ENCODE results near the gene PDE1C. TPM values are rescaled to one million over a fixed set of nuclear protein-coding genes. Genes with fewer than 3 reads are reported as not detected.
A peak's percentile ranks its signal among the peaks of the same experiment; 100 is the strongest.

The PDE1C gene
- total RNA-seq, 2 donors from 2014 or later, result 0.26 to 0.60 TPM

GRCh38 chr7:32089256-32089655, 19.0 kb upstream of the PDE1C start:
- Histone ChIP-seq H3K9ac (ENCODE audit: extremely low read depth, low read length, poor library complexity, severe bottlenecking) (no peak overlapping the region), H3K27ac (ENCODE audit: low read depth, low read length) (no peak overlapping the region), H3K27me3 (ENCODE audit: control insufficient read depth, insufficient read depth, low read length, poor library complexity, severe bottlenecking) (no peaks in the 10 kb centered on the region), H3K36me3 (ENCODE audit: control insufficient read depth, insufficient read depth, low read length) (no peaks in the 10 kb centered on the region), H3K4me3 (ENCODE audit: low read length) (no peak overlapping the region), H3K9me3 (ENCODE audit: control insufficient read depth, low read length) (no peaks in the 10 kb centered on the region), H3K4me1 (ENCODE audit: control insufficient read depth, insufficient read depth, low read length) (no peaks in the 10 kb centered on the region)
- DNase-seq, result no peak
- 85 to 90% methylated on average over 5 of the region's 5 CpGs for WGBS, 2 experiments (ENCODE audit: insufficient coverage in 1 of 2, insufficient read length in 1 of 2)
- Mint-ChIP-seq H3K4me1 (no peaks in the 10 kb centered on the region), H3K36me3 (ENCODE audit: low read depth) (no peaks in the 10 kb centered on the region), H3K27ac (no peak overlapping the region), H3K27me3 (ENCODE audit: insufficient read depth) (peaks cover 28% of the 10 kb centered on the region), H3K9me3 (no peaks in the 10 kb centered on the region), H3K4me3 (no peak overlapping the region)
- no peak for TF ChIP-seq CTCF (conservative IDR thresholded peaks at IDR 0.05)

GRCh38 chr7:32088451-32088881, 18.3 kb upstream of the PDE1C start:
- peak overlapping the region; percentile 55 for H3K27ac ChIP-seq (ENCODE audit: low read depth, low read length)
- no peak overlapping the region for H3K4me3 Mint-ChIP-seq
- H3K27ac Mint-ChIP-seq, result no peak overlapping the region
- DNase-seq, result no peak
- no peaks in the 10 kb centered on the region for H3K36me3 ChIP-seq (ENCODE audit: control insufficient read depth, insufficient read depth, low read length)
- TF ChIP-seq CTCF (conservative IDR thresholded peaks at IDR 0.05), result no peak
- peaks cover 24% of the 10 kb centered on the region for H3K27me3 Mint-ChIP-seq (ENCODE audit: insufficient read depth)
- no peaks in the 10 kb centered on the region for H3K4me1 Mint-ChIP-seq
- 78 to 83% methylated on average over 13 to 18 of the region's 18 CpGs for WGBS, 2 experiments (ENCODE audit: insufficient coverage in 1 of 2, insufficient read length in 1 of 2)
- no peak overlapping the region for H3K9ac ChIP-seq (ENCODE audit: extremely low read depth, low read length, poor library complexity, severe bottlenecking)
- H3K9me3 Mint-ChIP-seq, result peaks cover under 1% of the 10 kb centered on the region
- H3K9me3 ChIP-seq (ENCODE audit: control insufficient read depth, low read length), result no peaks in the 10 kb centered on the region
- no peaks in the 10 kb centered on the region for H3K27me3 ChIP-seq (ENCODE audit: control insufficient read depth, insufficient read depth, low read length, poor library complexity, severe bottlenecking)
- H3K36me3 Mint-ChIP-seq (ENCODE audit: low read depth), result no peaks in the 10 kb centered on the region
- H3K4me1 ChIP-seq (ENCODE audit: control insufficient read depth, insufficient read depth, low read length), result no peaks in the 10 kb centered on the region
- no peak overlapping the region for H3K4me3 ChIP-seq (ENCODE audit: low read length)

- Mint-ChIP-seq H3K27me3 (ENCODE audit: insufficient read depth) (peaks cover 27% of the 10 kb centered on the region), H3K4me1 (no peaks in the 10 kb centered on the region), H3K4me3 (no peak overlapping the region), H3K27ac (no peak overlapping the region), H3K36me3 (ENCODE audit: low read depth) (no peaks in the 10 kb centered on the region), H3K9me3 (peaks cover 27% of the 10 kb centered on the region)
- peaks cover 7% of the 10 kb centered on the region for H3K27me3 ChIP-seq (ENCODE audit: control insufficient read depth, insufficient read depth, low read length, poor library complexity, severe bottlenecking)
- H3K4me3 ChIP-seq (ENCODE audit: low read length), result no peak overlapping the region
- peaks cover 12% of the 10 kb centered on the region for H3K9me3 ChIP-seq (ENCODE audit: control insufficient read depth, low read length)
- no peaks in the 10 kb centered on the region for H3K4me1 ChIP-seq (ENCODE audit: control insufficient read depth, insufficient read depth, low read length)
- no peak overlapping the region for H3K27ac ChIP-seq (ENCODE audit: low read depth, low read length)
- no peak for DNase-seq
- 91 to 94% methylated on average over 2 to 6 of the region's 6 CpGs for WGBS, 2 experiments (ENCODE audit: insufficient coverage in 1 of 2, insufficient read length in 1 of 2)
- H3K9ac ChIP-seq (ENCODE audit: extremely low read depth, low read length, poor library complexity, severe bottlenecking), result no peak overlapping the region
- TF ChIP-seq CTCF (conservative IDR thresholded peaks at IDR 0.05), result no peak
- H3K36me3 ChIP-seq (ENCODE audit: control insufficient read depth, insufficient read depth, low read length), result no peaks in the 10 kb centered on the region
Observed at GRCh38 chr7:32079510-32079909, 9.3 kb upstream of the PDE1C start.

Data from endodermal cell (in vitro differentiated cells).